NOMO-1 treated with DMSO at 0.1 percent for 48 hours (cell line): ENCODE results near the gene MRPL27.
"Not testable (repeated sequence)": the region's sequence is repeated elsewhere in the genome, so short reads cannot be mapped to it uniquely, and the experiment has no call there.

Experiments used
- DNase-seq: peaks from one replicate; lab custom pipeline; 2025; ENCODE audit not compliant: unreplicated experiment; lab: John Stamatoyannopoulos, UW

MRPL27 gene

GRCh38 chr17:50372758-50373556 is at the start of gene MRPL27, which contains the start of gene EME1:
Gene MRPL27, minus strand, starts transcription at chr17:50373184. Its CDS starts 14 bp downstream, at chr17:50373170.
Gene EME1, plus strand, starts transcription at chr17:50373229. Its CDS starts 1,980 bp downstream, at chr17:50375209.
- DNase-seq = peak; percentile 89

- DNase-seq = no peak
These were observed 49.8 kb upstream of the MRPL27 start for GRCh38 chr17:50422738-50423137.

- DNase-seq = peak; percentile 70
These were observed 48.5 kb upstream of the MRPL27 start for GRCh38 chr17:50421308-50422051.

- peak; percentile 66 for DNase-seq
These were observed 47.6 kb upstream of the MRPL27 start for GRCh38 chr17:50420419-50421112.

- not testable (repeated sequence) for DNase-seq
These were observed 46.6 kb upstream of the MRPL27 start for GRCh38 chr17:50419577-50419976.

GRCh38 chr17:50414808-50415207 is 41.8 kb upstream of the MRPL27 start:
- DNase-seq = no peak

- no peak for DNase-seq
These were observed 39.3 kb upstream of the MRPL27 start for GRCh38 chr17:50412188-50412732.

GRCh38 chr17:50407921-50408320 is 34.9 kb upstream of the MRPL27 start:
- no peak for DNase-seq

- no peak for DNase-seq
These were observed 33.6 kb upstream of the MRPL27 start for GRCh38 chr17:50406578-50406977.

- DNase-seq = not testable (repeated sequence)
These were observed 32.4 kb upstream of the MRPL27 start for GRCh38 chr17:50405351-50405750.

GRCh38 chr17:50399591-50399990 is 26.6 kb upstream of the MRPL27 start:
- not testable (repeated sequence) for DNase-seq

- DNase-seq = not testable (repeated sequence)
These were observed 25.7 kb upstream of the MRPL27 start for GRCh38 chr17:50398672-50399071.

GRCh38 chr17:50397919-50398285 is 24.9 kb upstream of the MRPL27 start:
- DNase-seq = no peak

- peak; percentile 83 for DNase-seq
These were observed 24.3 kb upstream of the MRPL27 start, which contains the start of gene LRRC59 for GRCh38 chr17:50397111-50397918. Gene LRRC59, minus strand, starts transcription at chr17:50397523. Its CDS starts 206 bp downstream, at chr17:50397317.

- DNase-seq = peak; percentile 54
These were observed 23.5 kb upstream of the MRPL27 start for GRCh38 chr17:50396261-50397110.

GRCh38 chr17:50394711-50395110 is 21.7 kb upstream of the MRPL27 start:
- DNase-seq = no peak

- no peak for DNase-seq
These were observed 20.7 kb upstream of the MRPL27 start for GRCh38 chr17:50393700-50394099.

- no peak for DNase-seq
These were observed 19.6 kb upstream of the MRPL27 start for GRCh38 chr17:50392621-50393020.

- DNase-seq = no peak
These were observed 16.6 kb upstream of the MRPL27 start for GRCh38 chr17:50389534-50389933.
